ENCODE measurements around the gene CORT. TPM values are rescaled to one million over a fixed set of nuclear protein-coding genes. Genes with fewer than 3 reads are reported as not detected.

Gene CORT
- total and polyA plus RNA-seq, 10 of the 15 experiments (the other 5 are each of a cell fraction or from before 2014, with no cell fraction given) = 0.09 to 0.49 (median 0.23) TPM; not detected in 1

DNA sequence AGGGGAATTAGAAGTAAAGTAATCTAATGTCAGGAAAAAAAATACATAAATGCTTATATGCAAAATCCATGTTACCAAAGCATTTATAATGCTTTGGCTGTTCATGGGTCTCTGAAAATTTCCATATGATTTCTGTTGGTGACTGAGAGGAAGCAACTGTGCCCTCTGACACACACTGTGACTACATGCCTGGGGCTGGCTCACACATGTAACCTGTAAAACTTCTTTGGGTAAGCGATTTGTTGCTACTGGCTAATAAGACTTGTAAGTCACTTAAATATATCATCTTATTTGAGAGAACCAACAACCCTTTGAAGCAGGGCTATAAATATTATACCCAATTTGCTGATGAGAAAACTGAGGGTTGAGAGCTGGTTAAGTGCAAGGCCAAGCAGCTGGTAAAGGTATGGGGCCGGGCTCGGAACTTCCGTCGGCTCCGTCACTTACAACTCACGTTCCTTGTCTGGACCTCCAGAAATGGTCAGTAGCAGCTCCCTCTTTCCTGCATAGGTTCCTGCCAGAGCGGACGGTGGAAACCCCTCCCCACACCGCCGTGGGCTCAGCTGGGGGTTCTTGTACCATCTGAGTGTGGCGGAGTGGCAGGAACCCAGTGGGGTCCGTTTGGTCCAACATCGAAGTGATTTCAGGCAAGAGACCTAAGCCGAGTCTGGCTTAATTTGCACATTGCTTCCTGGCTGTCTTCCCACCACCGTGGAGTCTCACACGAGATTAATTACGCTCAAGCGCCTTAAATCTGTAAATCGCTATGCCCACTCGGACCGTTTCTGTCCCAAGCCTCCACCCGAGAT, 21.8 kb downstream of the CORT start:
- in situ Hi-C loops (cut with MboI) = no loop called here
- POLR2A ChIA-PET = interaction anchor here (0.7 to 2.6 kb wide), 2 partner anchors 38 to 1147 kb away, joined by 5 to 10 read pairs; no protein-coding TSS in a partner anchor

More for the DNA sequence above, 21.8 kb downstream of the CORT start:
- H3K9me3 ChIP-seq (replicated peaks; ENCODE audit: control insufficient read depth, insufficient read depth, low read length) = no peaks in the 10 kb centered on the region
- FAIRE-seq (no peak), DNase-seq (ENCODE audit: low read depth, low spot score) (no peak), ATAC-seq (peak; percentile 6)
- no peaks in the 10 kb centered on the region for H3K27me3 ChIP-seq (replicated peaks in 1 of 2; ENCODE audit: control insufficient read depth in 2 of 2, insufficient read depth in 2 of 2, low read length in 1 of 2)
- H2AFZ ChIP-seq (ENCODE audit: control insufficient read depth, low read depth, low read length) = peak overlapping the region; percentile 79
- peak overlapping the region; percentile 71 for H3K9ac ChIP-seq (ENCODE audit: control insufficient read depth, insufficient read depth, low read length)
- H3K79me2 ChIP-seq (ENCODE audit: control insufficient read depth, insufficient read depth, low read length) = peaks cover 32% of the 10 kb centered on the region
- ChIA-PET RAD21 (ENCODE audit: unreplicated experiment) (interaction anchor here (1.4 to 3.1 kb wide), 2 partner anchors 23 to 41 kb away, joined by 3 to 14 read pairs; partner anchors contain the start of gene CENPS), SMC1A (ENCODE audit: uncharacterized antibody, unreplicated experiment) (interaction anchor here (0.9 to 1.5 kb wide), 3 partner anchors 22 to 41 kb away, joined by 3 to 6 read pairs (median 4); partner anchors contain the start of gene CENPS), CTCF (interaction anchor here (1.8 kb wide), 1 partner anchor 23 kb away, joined by 12 read pairs; no protein-coding TSS in a partner anchor)
- peak overlapping the region; percentile 70 for H3K27ac ChIP-seq (ENCODE audit: control insufficient read depth, insufficient read depth)
- TF ChIP-seq YY1 (IDR thresholded peaks at IDR 0.05; ENCODE audit: low read depth, low read length) = 0 out of 2 replicates have a peak, but pooled peaks have one; percentile 13
- TF ChIP-seq HDGF (IDR thresholded peaks at IDR 0.05) = 0 out of 2 replicates have a peak, but pooled peaks have one; percentile 49
- no peak for TF ChIP-seq USF1 (IDR thresholded peaks at IDR 0.05; ENCODE audit: borderline replicate concordance, extremely low read length, insufficient read depth, low read depth, low read length)
- no peak for TF ChIP-seq MEF2B (IDR thresholded peaks at IDR 0.05; ENCODE audit: partially characterized antibody, poor library complexity, severe bottlenecking)
- TF ChIP-seq ASH2L (IDR thresholded peaks at IDR 0.05; ENCODE audit: borderline replicate concordance, low read depth) = no peak
- TF ChIP-seq ZSCAN29 (IDR thresholded peaks at IDR 0.05) = no peak
- TF ChIP-seq POU2F2 (IDR thresholded peaks at IDR 0.05; ENCODE audit: borderline replicate concordance, low read depth, low read length) = 0 out of 3 replicates have a peak, but pooled peaks have one; percentile 2
- TF ChIP-seq POLR2AphosphoS5 (IDR thresholded peaks at IDR 0.05; ENCODE audit: low read length) = peak; percentile 9; the same call in 1 of the 2 replicates
- no peak for TF ChIP-seq PAX5 (IDR thresholded peaks at IDR 0.05; ENCODE audit: borderline replicate concordance, low read depth, low read length)
- TF ChIP-seq CTCF (IDR thresholded peaks at IDR 0.05 in 2 of 3, conservative IDR thresholded peaks at IDR 0.05 in 1 of 3; ENCODE audit: control insufficient read depth in 2 of 3, extremely low read depth in 1 of 3, insufficient read depth in 1 of 3, low read depth in 3 of 3, low read length in 3 of 3) = no peak
- TSS peak; percentile 82 for BruUV-seq (replicated peaks)
- H3K36me3 ChIP-seq (ENCODE audit: control insufficient read depth in 2 of 2, insufficient read depth in 2 of 2, low read length in 1 of 2) = peaks cover 0 to 10% of the 10 kb centered on the region in 2 experiments; a peak in 3 of 4 replicates
- H4K20me1 ChIP-seq (ENCODE audit: control insufficient read depth, insufficient read depth) = no peaks in the 10 kb centered on the region
- intact Hi-C loops (cut with micrococcal nuclease; ENCODE audit: unreplicated experiment) = loop anchor here (10.0 kb wide), 1 partner anchor 1433 kb away; no protein-coding TSS in a partner anchor
- H3K4me1 ChIP-seq (ENCODE audit: control insufficient read depth, insufficient read depth, low read length) = peaks cover 18% of the 10 kb centered on the region
- peak overlapping the region; percentile 98 for H3K4me2 ChIP-seq (ENCODE audit: control insufficient read depth, insufficient read depth)
- peak overlapping the region; percentile 79 for H3K4me3 ChIP-seq
- 3% methylated on average over 23 of the region's 23 CpGs for WGBS (ENCODE audit: insufficient coverage, insufficient replicate concordance, low lambda C conversion rate, missing lambda C conversion rate)
